ENCODE data around the gene RNU6-9.
"Not testable (repeated sequence)": the region's sequence is repeated elsewhere in the genome, so short reads cannot be mapped to it uniquely, and the experiment has no call there.

RNU6-9 gene

GRCh38 chr19:875265-875879, 17.9 kb upstream of the RNU6-9 start:
- POLR2A ChIA-PET: no interaction called here
- Histone ChIP-seq H3K4me1 (ENCODE audit: control insufficient read depth, insufficient read depth, low read length) (no peaks in the 10 kb centered on the region), H3K27ac (ENCODE audit: extremely low read depth, low read depth, low read length) (no peak overlapping the region), H3K4me3 (ENCODE audit: low read depth, low read length) (no peak overlapping the region), H3K36me3 (ENCODE audit: control insufficient read depth in 2 of 2, insufficient read depth in 1 of 2, low read length in 2 of 2) (peaks cover 3 to 49% of the 10 kb centered on the region in 2 experiments; a peak in 2 of 3 replicates), H3K9me3 (ENCODE audit: control insufficient read depth, insufficient read depth, low read depth, low read length) (no peaks in the 10 kb centered on the region)
- TF ChIP-seq ZNF335 (tag by site-specific recombination; conservative IDR thresholded peaks at IDR 0.05): no peak
- no peak for TF ChIP-seq INSM2 (tag by site-specific recombination; IDR thresholded peaks at IDR 0.05)
- TF ChIP-seq ZNF660 (tag by site-specific recombination; IDR thresholded peaks at IDR 0.05): no peak
- no peak for TF ChIP-seq ZNF529 (tag by site-specific recombination; IDR thresholded peaks at IDR 0.05; ENCODE audit: insufficient replicate concordance)
- 0 out of 2 replicates have a peak, but pooled peaks have one; percentile 8 for TF ChIP-seq ZIC2 (tag by site-specific recombination; IDR thresholded peaks at IDR 0.05)
- TF ChIP-seq ZFP41 (tag by site-specific recombination; IDR thresholded peaks at IDR 0.05; ENCODE audit: borderline replicate concordance): no peak
- TF ChIP-seq ZNF132 (tag by site-specific recombination; IDR thresholded peaks at IDR 0.05; ENCODE audit: borderline replicate concordance): no peak
- TF ChIP-seq ZNF548 (tag by site-specific recombination; IDR thresholded peaks at IDR 0.05): no peak
- TF ChIP-seq ZSCAN23 (tag by site-specific recombination; IDR thresholded peaks at IDR 0.05): no peak
- no peak for TF ChIP-seq ZNF366 (tag by site-specific recombination; conservative IDR thresholded peaks at IDR 0.05)
- TF ChIP-seq GLIS1 (tag by site-specific recombination; IDR thresholded peaks at IDR 0.05): peak; percentile 28; the same call in 1 of the 2 replicates
- no peak for TF ChIP-seq ZNF350 (tag by site-specific recombination; IDR thresholded peaks at IDR 0.05)
- no peak for TF ChIP-seq ZNF202 (tag by site-specific recombination; IDR thresholded peaks at IDR 0.05; ENCODE audit: borderline replicate concordance)
- CTCF ChIA-PET: interaction anchor here (0.5 to 0.7 kb wide), 2 partner anchors 88 to 139 kb away, joined by 3 read pairs; no protein-coding TSS in a partner anchor

- H3K36me3 ChIP-seq (ENCODE audit: control insufficient read depth in 2 of 2, insufficient read depth in 1 of 2, low read length in 2 of 2): peaks cover 0 to 44% of the 10 kb centered on the region in 2 experiments; a peak in 2 of 3 replicates
- CTCF ChIA-PET: interaction anchor here (0.5 kb wide), 1 partner anchor 244 kb away, joined by 3 read pairs; no protein-coding TSS in a partner anchor
These were observed 17.2 kb upstream of the RNU6-9 start for GRCh38 chr19:876089-876488.

GRCh38 chr19:876780-877314, 16.4 kb upstream of the RNU6-9 start:
- TF ChIP-seq HIC1 (tag by site-specific recombination; IDR thresholded peaks at IDR 0.05) (no peak), ZNF324 (tag by site-specific recombination; IDR thresholded peaks at IDR 0.05) (no peak), KLF1 (tag by site-specific recombination; IDR thresholded peaks at IDR 0.05) (peak; percentile 23; the same call in 1 of the 2 replicates), ZEB2 (tag by site-specific recombination; IDR thresholded peaks at IDR 0.05) (no peak), ZNF596 (tag by site-specific recombination; IDR thresholded peaks at IDR 0.05) (no peak)

More at GRCh38 chr19:876089-876488, 17.2 kb upstream of the RNU6-9 start:
- TF ChIP-seq ZNF837 (tag by site-specific recombination; IDR thresholded peaks at IDR 0.05): no peak
- no peak for TF ChIP-seq ZBTB17 (tag by site-specific recombination; IDR thresholded peaks at IDR 0.05)
- TF ChIP-seq ZNF768 (tag by site-specific recombination; IDR thresholded peaks at IDR 0.05): no peak
- TF ChIP-seq ZNF362 (tag by site-specific recombination; IDR thresholded peaks at IDR 0.05): no peak
- Histone ChIP-seq H3K27ac (ENCODE audit: extremely low read depth, low read depth, low read length) (no peak overlapping the region), H3K4me3 (ENCODE audit: low read depth, low read length) (no peak overlapping the region), H3K9me3 (ENCODE audit: control insufficient read depth, insufficient read depth, low read depth, low read length) (no peaks in the 10 kb centered on the region), H3K4me1 (ENCODE audit: control insufficient read depth, insufficient read depth, low read length) (no peaks in the 10 kb centered on the region)
- POLR2A ChIA-PET: no interaction called here

GRCh38 chr19:877992-878660, 15.2 kb upstream of the RNU6-9 start:
- not testable (repeated sequence) for H3K4me1 ChIP-seq (ENCODE audit: control insufficient read depth, insufficient read depth, low read length); H3K4me3 ChIP-seq (ENCODE audit: low read depth, low read length); H3K9me3 ChIP-seq (ENCODE audit: control insufficient read depth, insufficient read depth, low read depth, low read length); H3K27ac ChIP-seq (ENCODE audit: extremely low read depth, low read depth, low read length)
- ChIA-PET CTCF (interaction anchor here (0.6 kb wide), 1 partner anchor 39 kb away, joined by 3 read pairs; no protein-coding TSS in a partner anchor), POLR2A (interaction anchor here (0.5 to 0.6 kb wide), 2 partner anchors 15 to 17 kb away, joined by 3 read pairs; no protein-coding TSS in a partner anchor)
- peaks cover 0 to 61% of the 10 kb centered on the region in 2 experiments; a peak in 2 of 3 replicates for H3K36me3 ChIP-seq (ENCODE audit: control insufficient read depth in 2 of 2, insufficient read depth in 1 of 2, low read length in 2 of 2)

More at GRCh38 chr19:876780-877314, 16.4 kb upstream of the RNU6-9 start:
- ChIA-PET CTCF (interaction anchor here (0.6 kb wide), 1 partner anchor 66 kb away, joined by 3 read pairs; no protein-coding TSS in a partner anchor), POLR2A (no interaction called here)
- no peak overlapping the region for H3K27ac ChIP-seq (ENCODE audit: extremely low read depth, low read depth, low read length)
- H3K36me3 ChIP-seq (ENCODE audit: control insufficient read depth in 2 of 2, insufficient read depth in 1 of 2, low read length in 2 of 2): peaks cover 0 to 48% of the 10 kb centered on the region in 2 experiments; a peak in 2 of 3 replicates
- H3K4me1 ChIP-seq (ENCODE audit: control insufficient read depth, insufficient read depth, low read length): no peaks in the 10 kb centered on the region
- H3K4me3 ChIP-seq (ENCODE audit: low read depth, low read length): no peak overlapping the region
- no peaks in the 10 kb centered on the region for H3K9me3 ChIP-seq (ENCODE audit: control insufficient read depth, insufficient read depth, low read depth, low read length)
